GOT3 (cell line): ENCODE measurements around the gene VAMP8.
"Not testable (repeated sequence)": the region's sequence is repeated elsewhere in the genome, so short reads cannot be mapped to it uniquely, and the experiment has no call there.

ENCODE experiments used
- DNase-seq: peaks from one replicate; lab custom pipeline; 2025; ENCODE audit warnings: mixed read lengths; lab: John Stamatoyannopoulos, UW

VAMP8 gene

DNA sequence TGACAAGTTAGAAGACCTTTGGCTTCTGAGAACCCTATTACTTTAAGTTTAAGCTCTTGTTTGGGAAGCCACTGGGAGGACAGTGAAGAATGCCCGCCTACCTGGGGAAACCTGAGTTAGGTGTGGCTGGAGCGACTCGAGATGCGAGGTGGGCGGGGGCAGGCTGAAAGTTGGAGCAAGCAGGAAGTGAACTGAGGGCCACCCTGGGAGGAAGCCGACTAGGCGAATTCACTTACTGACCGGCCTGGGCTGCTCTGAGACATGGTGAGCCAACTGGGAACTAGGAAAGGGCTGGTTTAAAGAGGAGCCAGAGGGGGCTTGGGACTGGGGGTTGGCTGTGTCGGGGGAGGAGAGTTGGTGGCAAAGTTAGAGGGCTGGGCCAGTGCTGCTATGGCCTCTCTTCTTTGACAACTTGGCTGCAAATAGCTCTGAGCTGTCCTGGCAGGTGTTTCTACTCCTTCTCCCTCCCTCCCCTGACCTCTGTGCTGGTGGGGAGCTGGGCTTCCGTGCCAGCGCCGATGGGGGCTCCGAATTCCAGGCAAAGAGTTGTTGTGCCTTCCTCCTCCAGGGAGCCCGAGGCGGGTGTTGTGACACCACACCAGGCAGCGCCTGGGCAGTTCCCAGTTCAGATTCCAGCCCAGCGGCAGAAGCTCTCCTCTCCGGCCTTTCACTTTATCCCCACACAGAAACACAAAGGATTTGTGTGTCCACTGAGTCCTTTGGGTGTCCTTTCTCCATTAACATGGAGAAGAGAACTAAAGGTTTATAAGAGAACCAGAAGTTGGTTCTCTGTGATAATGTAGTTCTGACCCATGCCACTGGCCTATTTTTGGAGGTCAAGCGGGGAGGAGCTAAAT, at the start of gene VAMP8:
TSS of gene VAMP8 (plus strand) at position 201 of the 857 bp plus-strand sequence. CDS start at position 262, 61 bp downstream.
- DNase-seq, result no peak

DNA sequence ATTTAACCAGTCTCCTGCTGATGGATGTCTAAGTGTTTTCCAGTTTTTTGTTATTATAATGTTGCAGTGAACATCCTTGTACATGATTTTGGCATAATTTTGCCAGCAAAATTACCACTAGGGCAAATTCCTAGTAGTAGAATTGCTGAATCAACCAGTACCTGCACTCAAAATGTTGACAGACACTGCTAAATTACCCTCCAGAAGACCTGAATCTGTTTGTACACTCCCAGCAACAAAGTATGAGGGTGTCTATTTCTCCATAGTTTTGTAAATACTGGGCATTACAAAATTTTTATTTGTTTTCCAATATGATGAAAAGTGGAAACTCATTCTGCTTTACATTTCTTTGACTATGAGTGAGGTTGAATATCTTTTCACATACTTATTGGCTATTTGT, 49.6 kb upstream of the VAMP8 start:
- no peak for DNase-seq

GRCh38 chr2:85528355-85528754, 49.0 kb upstream of the VAMP8 start:
- DNase-seq, result no peak

DNA sequence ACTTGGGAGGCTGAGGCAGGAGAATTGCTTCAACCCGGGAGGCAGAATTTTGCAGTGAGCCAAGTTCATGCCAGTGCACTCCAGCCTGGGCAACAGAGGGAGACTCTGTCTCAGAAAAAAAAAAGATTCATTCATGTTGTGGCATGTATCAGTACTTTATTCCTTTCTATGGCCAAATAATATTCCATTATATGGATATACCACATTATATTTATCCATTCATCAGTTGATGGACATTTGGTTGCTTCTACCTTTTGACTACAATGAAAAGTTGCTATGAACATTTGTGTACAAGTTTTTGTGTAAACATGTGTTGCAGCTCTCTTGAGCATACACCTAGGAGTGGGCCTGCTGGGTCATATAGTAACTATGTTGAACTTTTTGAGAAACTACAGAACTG, 47.6 kb upstream of the VAMP8 start:
- DNase-seq, result no peak

DNA sequence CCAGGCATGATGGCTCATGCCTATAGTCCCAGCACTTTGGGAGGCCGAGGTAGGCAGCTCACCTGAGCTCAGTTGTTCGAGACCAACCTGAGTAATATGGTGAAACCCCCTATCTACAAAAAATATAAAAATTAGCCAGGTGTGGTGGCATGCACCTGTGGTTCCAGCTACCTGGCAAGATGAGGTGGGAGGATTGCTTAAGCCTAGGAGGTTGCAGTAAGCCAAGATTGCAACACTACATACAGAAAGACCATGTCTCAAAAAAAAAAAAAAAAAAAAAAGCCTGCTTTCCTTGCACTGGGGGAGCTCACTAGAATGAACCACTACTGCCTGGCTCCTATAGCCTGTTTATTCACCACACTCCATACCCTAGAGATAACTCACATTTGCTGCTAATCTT, 45.8 kb upstream of the VAMP8 start:
- DNase-seq, result no peak

DNA sequence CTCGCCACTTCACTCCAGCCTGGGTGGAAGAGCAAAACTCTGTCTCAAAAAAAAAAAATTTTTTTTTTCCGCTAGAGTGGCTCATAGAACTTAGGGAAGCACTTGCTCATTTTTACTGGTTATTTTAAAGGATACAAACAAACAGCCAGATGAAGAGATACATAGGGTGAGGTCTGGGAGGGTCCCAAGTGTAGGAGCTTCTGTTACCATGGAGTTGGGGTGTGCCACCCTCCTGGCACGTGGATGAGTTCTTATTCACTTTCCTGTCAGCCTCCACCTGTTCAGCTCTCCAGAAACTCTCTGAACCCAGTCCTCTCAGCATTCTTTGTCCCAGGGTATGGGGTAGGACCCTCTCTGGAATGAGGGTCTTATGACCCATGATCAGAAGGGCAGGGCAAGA, 43.3 kb upstream of the VAMP8 start:
- DNase-seq, result no peak

- no peak for DNase-seq
Observed at GRCh38 chr2:85534881-85535280, 42.5 kb upstream of the VAMP8 start.

GRCh38 chr2:85536479-85536878, 40.9 kb upstream of the VAMP8 start:
- DNase-seq, result no peak

DNA sequence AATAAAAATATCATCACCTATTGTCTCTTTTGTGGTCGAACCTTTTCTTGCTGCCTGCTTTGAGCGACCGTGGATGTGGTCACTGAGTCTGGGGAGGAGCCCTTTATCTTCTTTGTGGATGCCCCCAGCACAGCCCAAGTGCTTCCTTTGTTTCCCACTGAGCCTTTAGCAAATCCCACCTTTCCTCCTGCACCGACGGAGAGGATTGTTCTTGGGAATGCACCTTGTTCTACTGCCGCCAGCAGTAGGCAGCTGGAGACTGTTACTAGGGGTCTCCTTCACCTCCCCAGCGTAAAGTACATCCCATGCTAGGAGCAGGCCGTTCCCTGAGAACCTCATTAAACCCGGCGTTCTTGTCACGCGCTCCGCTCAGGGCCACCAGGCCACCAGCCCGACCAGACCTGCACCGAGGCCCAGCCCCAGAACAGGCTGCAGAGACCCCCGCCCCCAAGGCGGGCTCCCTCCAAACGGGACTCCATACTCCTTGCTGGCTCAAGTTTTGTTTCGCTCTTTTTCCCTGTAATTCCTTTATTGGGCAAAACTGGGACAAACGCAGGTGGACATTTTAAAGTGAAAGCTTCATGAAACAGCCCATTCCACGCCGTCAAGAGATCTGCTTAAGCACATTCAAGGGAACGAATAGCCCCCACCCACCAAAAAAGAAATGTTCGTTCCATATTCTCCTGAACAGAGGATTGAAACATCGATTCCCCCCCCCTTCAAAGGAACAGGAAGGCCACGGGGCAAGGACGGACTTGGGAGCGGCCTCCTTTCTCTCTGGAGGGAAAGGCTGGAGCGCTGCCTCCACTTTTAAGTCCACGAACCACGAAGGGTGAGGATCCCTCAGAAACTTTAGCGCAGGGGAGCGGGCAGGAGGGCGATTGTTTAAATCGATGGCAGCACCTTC, 39.5 kb upstream of the VAMP8 start:
- DNase-seq, result no peak

GRCh38 chr2:85538507-85539360, 38.7 kb upstream of the VAMP8 start, which contains the start of gene MAT2A:
Gene MAT2A, plus strand, starts transcription at chr2:85539168. Its CDS starts 120 bp downstream, at chr2:85539288.
- peak; percentile 81 for DNase-seq

- DNase-seq, result no peak
Observed at GRCh38 chr2:85539361-85540132, 37.8 kb upstream of the VAMP8 start.

DNA sequence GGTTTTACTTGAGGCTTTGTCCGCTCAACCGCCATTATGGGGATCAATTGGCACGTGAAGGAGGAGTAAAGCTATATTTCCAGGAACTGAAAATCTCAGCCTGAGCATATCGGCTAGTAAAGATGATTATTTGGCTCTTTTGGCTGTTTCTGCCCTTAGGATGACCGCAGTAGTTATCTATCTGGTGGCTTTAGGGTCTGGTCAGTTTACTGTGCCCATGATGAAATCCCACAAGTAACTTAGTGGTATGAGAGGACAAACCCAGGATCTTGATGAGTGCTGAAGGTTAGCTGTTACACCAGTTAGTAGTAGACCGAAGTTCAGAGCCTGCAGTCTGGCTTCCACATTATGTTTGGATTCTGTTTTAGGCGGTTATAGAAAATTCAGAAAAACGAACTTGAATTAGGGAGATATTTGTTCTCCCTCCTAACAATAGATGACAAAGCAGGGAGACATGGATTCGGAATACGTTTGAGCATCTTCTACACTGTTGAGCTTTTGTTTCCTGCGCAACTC, 37.2 kb upstream of the VAMP8 start:
- DNase-seq, result no peak

- no peak for DNase-seq
Observed at GRCh38 chr2:85541262-85541661, 36.1 kb upstream of the VAMP8 start.

DNA sequence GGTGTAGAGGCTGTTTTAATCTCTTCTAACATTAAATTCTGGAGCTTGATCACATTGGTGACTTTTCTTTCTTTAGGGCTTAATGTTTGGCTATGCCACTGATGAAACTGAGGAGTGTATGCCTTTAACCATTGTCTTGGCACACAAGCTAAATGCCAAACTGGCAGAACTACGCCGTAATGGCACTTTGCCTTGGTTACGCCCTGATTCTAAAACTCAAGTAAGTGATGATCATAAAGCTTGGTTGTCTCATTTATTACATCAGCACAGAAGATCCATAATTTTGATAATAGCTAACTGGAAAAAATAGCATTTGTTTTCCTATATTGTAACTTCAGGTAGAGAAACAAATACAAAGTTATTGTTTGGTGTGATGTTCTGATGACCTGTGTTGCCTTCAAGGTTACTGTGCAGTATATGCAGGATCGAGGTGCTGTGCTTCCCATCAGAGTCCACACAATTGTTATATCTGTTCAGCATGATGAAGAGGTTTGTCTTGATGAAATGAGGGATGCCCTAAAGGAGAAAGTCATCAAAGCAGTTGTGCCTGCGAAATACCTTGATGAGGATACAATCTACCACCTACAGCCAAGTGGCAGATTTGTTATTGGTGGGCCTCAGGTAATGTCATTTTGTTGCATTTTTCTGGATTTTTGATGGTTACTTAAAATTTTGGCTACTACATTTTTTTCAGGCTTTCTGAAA, 35.5 kb upstream of the VAMP8 start:
- no peak for DNase-seq

DNA sequence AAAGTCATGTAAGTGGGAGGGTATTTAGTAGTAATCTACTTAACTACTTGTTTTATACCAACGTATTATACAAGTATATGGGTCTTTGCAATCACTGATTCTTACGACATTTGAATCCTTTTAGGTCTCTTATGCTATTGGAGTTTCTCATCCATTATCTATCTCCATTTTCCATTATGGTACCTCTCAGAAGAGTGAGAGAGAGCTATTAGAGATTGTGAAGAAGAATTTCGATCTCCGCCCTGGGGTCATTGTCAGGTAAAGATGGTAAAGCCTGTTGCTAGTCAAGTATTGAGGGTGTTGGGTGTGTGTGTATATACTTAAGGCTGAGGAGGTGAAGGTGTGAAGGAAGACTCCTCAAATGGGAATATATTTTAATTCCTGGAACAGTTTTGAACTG, 34.6 kb upstream of the VAMP8 start:
- no peak for DNase-seq

GRCh38 chr2:85544254-85544691, 33.1 kb upstream of the VAMP8 start:
- DNase-seq, result not testable (repeated sequence)

GRCh38 chr2:85544915-85545779, 32.2 kb upstream of the VAMP8 start:
- DNase-seq, result not testable (repeated sequence)

- no peak for DNase-seq
Observed at GRCh38 chr2:85545780-85546240, 31.6 kb upstream of the VAMP8 start.
